T-cell (primary cell): ENCODE data around the gene RBBP9. TPM values are rescaled to one million over a fixed set of nuclear protein-coding genes. Genes with fewer than 3 reads are reported as not detected.

Experiments
- ATAC-seq, 4 experiments: fragments of 200-7000 bp in 3 of 4; fragments of 150-1000 bp in 1 of 4; cut with Tn5 transposase; replicated peaks in 1 of 4; 1 replicate in 3 of 4; 2 replicates in 1 of 4; pipeline ENCODE4 v1.10.0; 2021; ENCODE audit warnings: moderate library complexity in 3 of 4, mild to moderate bottlenecking in 2 of 4, moderate number of reproducible peaks in 1 of 4
- CTCF ChIA-PET, 2 donors: fragments of 300-600 bp; sonication (Branson Sonifier 250); formaldehyde crosslinking; loops; one replicate each; lab custom pipeline; 2022; ENCODE audit warnings: antibody characterized with exemption in 2 of 2; lab: Charles Lee
- POLR2A ChIA-PET, 2 donors: fragments of 300-600 bp; sonication (Branson Sonifier 250); formaldehyde crosslinking; loops; one replicate each; lab custom pipeline; 2022; ENCODE audit warnings: antibody characterized with exemption in 2 of 2; lab: Charles Lee
- DNase-seq, 35 experiments: peaks; one replicate each; pipeline versions ENCODE4 v3.0.0 to v3.0.0-alpha.2; 2013 to 2023
- H3K27ac ChIP-seq: one replicate; pipeline ENCODE4 v1.5.1; 2013; ENCODE audit warnings: low read length
- H3K27me3 ChIP-seq, 2 experiments: replicated peaks in 1 of 2; 1 replicate in 1 of 2; 2 replicates in 1 of 2; pipeline versions ENCODE4 v1.6.1 to v1.7.0; 2013; ENCODE audit warnings: low read length in 1 of 2, mixed read lengths in 1 of 2; ENCODE audit not compliant: control insufficient read depth in 2 of 2, insufficient read depth in 2 of 2; ENCODE audit errors: extremely low read depth in 1 of 2
- H3K36me3 ChIP-seq, 2 donors: 1 replicate in 1 of 2; 2 replicates in 1 of 2; pipeline versions ENCODE4 v1.6.1 to v1.7.0; 2013; ENCODE audit warnings: low read length in 1 of 2; ENCODE audit not compliant: control insufficient read depth in 2 of 2, insufficient read depth in 1 of 2; ENCODE audit errors: extremely low read depth in 1 of 2
- H3K4me1 ChIP-seq, 2 experiments: 1 replicate in 1 of 2; 2 replicates in 1 of 2; pipeline versions ENCODE4 v1.6.1 to v1.7.0; 2013; ENCODE audit warnings: low read length in 2 of 2, mixed read lengths in 1 of 2; ENCODE audit not compliant: insufficient read depth in 2 of 2, control insufficient read depth in 1 of 2; ENCODE audit errors: extremely low read depth in 1 of 2
- H3K4me3 ChIP-seq, 2 donors: 1 replicate in 1 of 2; 2 replicates in 1 of 2; pipeline versions ENCODE4 v1.5.1 to v1.7.0; 2013; ENCODE audit warnings: mild to moderate bottlenecking in 2 of 2, low read length in 1 of 2, moderate library complexity in 1 of 2; ENCODE audit not compliant: control insufficient read depth in 1 of 2; ENCODE audit errors: extremely low read depth in 1 of 2
- H3K9me3 ChIP-seq: 2 replicates; pipeline ENCODE4 v1.7.0; 2013
- H3K27ac Mint-ChIP-seq, 2 donors: one replicate each; pipeline ENCODE4 v1.8.0; 2020 to 2021; ENCODE audit warnings: mild to moderate bottlenecking in 2 of 2, mixed read lengths in 2 of 2
- H3K27me3 Mint-ChIP-seq, 2 donors: one replicate each; pipeline ENCODE4 v1.8.0; 2021 to 2022; ENCODE audit warnings: mixed read lengths in 2 of 2
- H3K36me3 Mint-ChIP-seq: one replicate; pipeline ENCODE4 v1.8.0; 2021; ENCODE audit warnings: mixed read lengths
- H3K4me1 Mint-ChIP-seq, 3 donors: one replicate each; pipeline ENCODE4 v1.8.0; 2020 to 2022; ENCODE audit warnings: mixed read lengths in 3 of 3, mild to moderate bottlenecking in 1 of 3
- H3K4me3 Mint-ChIP-seq, 3 donors: one replicate each; pipeline ENCODE4 v1.8.0; 2020 to 2022; ENCODE audit warnings: mild to moderate bottlenecking in 3 of 3, mixed read lengths in 3 of 3, moderate library complexity in 3 of 3
- H3K9me3 Mint-ChIP-seq, 3 donors: one replicate each; pipeline ENCODE4 v1.8.0; 2020 to 2022; ENCODE audit warnings: mixed read lengths in 3 of 3
- WGBS: methylation state at CpG from one replicate; pipeline ENCODE4 v1.1.5; 2013; ENCODE audit warnings: missing lambda C conversion rate; ENCODE audit not compliant: insufficient coverage; 5-methylcytosine and 5-hydroxymethylcytosine counted together
- total RNA-seq, 35 experiments: library from RNA in 6 of 35; stranded (reverse) in 6 of 35; fragments of 120-200 nt in 1 of 35; gene quantifications; one replicate each; pipeline versions ENCODE4 v1.2.1 to v1.2.4 and lab custom pipeline; 2013 to 2026

RBBP9 gene
- total RNA-seq, 5 donors from 2014 or later (not counting 1 experiment from before 2014, with no cell fraction given) = 5.9 to 8.4 (median 7.3) TPM

- H3K4me1 Mint-ChIP-seq = no peaks in the 10 kb centered on the region
- H3K27ac ChIP-seq = no peak overlapping the region
- WGBS = 92% methylated on average over 3 of the region's 6 CpGs
- H3K27me3 Mint-ChIP-seq = no peaks in the 10 kb centered on the region
- ATAC-seq (no peak), DNase-seq (no peak)
- H3K27ac Mint-ChIP-seq = no peak overlapping the region
- ChIA-PET POLR2A (no interaction called here), CTCF (no interaction called here)
- peaks cover 18 to 71% of the 10 kb centered on the region in 2 donors for H3K36me3 ChIP-seq
- H3K4me3 Mint-ChIP-seq = no peak overlapping the region
- no peaks in the 10 kb centered on the region for H3K4me1 ChIP-seq
- peaks cover 66% of the 10 kb centered on the region for H3K36me3 Mint-ChIP-seq
- H3K9me3 Mint-ChIP-seq = no peaks in the 10 kb centered on the region
- H3K9me3 ChIP-seq = no peaks in the 10 kb centered on the region
- no peaks in the 10 kb centered on the region for H3K27me3 ChIP-seq
- H3K4me3 ChIP-seq = no peak overlapping the region
Observed at GRCh38 chr20:18533978-18534644, 37.1 kb upstream of the RBBP9 start.

- Histone ChIP-seq H3K36me3 (peaks cover 18 to 75% of the 10 kb centered on the region in 2 donors), H3K27ac (no peak overlapping the region), H3K27me3 (no peaks in the 10 kb centered on the region), H3K4me1 (no peaks in the 10 kb centered on the region), H3K9me3 (no peaks in the 10 kb centered on the region), H3K4me3 (no peak overlapping the region)
- no peak overlapping the region for H3K27ac Mint-ChIP-seq
- H3K36me3 Mint-ChIP-seq = peaks cover 72% of the 10 kb centered on the region
- no peaks in the 10 kb centered on the region for H3K9me3 Mint-ChIP-seq
- DNase-seq = no peak
- no peaks in the 10 kb centered on the region for H3K4me1 Mint-ChIP-seq
- CTCF ChIA-PET = no interaction called here
- H3K27me3 Mint-ChIP-seq = no peaks in the 10 kb centered on the region
- no peak overlapping the region for H3K4me3 Mint-ChIP-seq
- no peak for ATAC-seq
- WGBS = no CpG with 5 or more reads among the region's 1 CpG
- POLR2A ChIA-PET = no interaction called here
Observed at GRCh38 chr20:18533491-18533890, 36.5 kb upstream of the RBBP9 start.

GRCh38 chr20:18532626-18533025, 35.6 kb upstream of the RBBP9 start:
- Histone ChIP-seq H3K27me3 (no peaks in the 10 kb centered on the region), H3K4me3 (no peak overlapping the region), H3K36me3 (peaks cover 21 to 77% of the 10 kb centered on the region in 2 donors), H3K9me3 (no peaks in the 10 kb centered on the region), H3K27ac (no peak overlapping the region), H3K4me1 (no peaks in the 10 kb centered on the region)
- no peak for DNase-seq
- no peak overlapping the region for H3K27ac Mint-ChIP-seq
- H3K4me3 Mint-ChIP-seq = no peak overlapping the region
- H3K9me3 Mint-ChIP-seq = no peaks in the 10 kb centered on the region
- H3K4me1 Mint-ChIP-seq = no peaks in the 10 kb centered on the region
- ATAC-seq = no peak
- H3K36me3 Mint-ChIP-seq = peaks cover 73% of the 10 kb centered on the region
- H3K27me3 Mint-ChIP-seq = no peaks in the 10 kb centered on the region
- ChIA-PET POLR2A (no interaction called here), CTCF (no interaction called here)
- WGBS = 100% methylated on average over 1 of the region's 6 CpGs

GRCh38 chr20:18529041-18529440, 32.0 kb upstream of the RBBP9 start:
- H3K4me3 ChIP-seq = no peak overlapping the region
- H3K27me3 ChIP-seq = no peaks in the 10 kb centered on the region
- CTCF ChIA-PET = interaction anchor here (0.5 to 0.9 kb wide), 2 partner anchors 14 to 111 kb away, joined by 3 read pairs; no protein-coding TSS in a partner anchor
- H3K4me1 ChIP-seq = no peaks in the 10 kb centered on the region
- POLR2A ChIA-PET = interaction anchor here (0.5 kb wide), 2 partner anchors 22 to 46 kb away, joined by 5 to 9 read pairs; no protein-coding TSS in a partner anchor
- Mint-ChIP-seq H3K36me3 (peaks cover 73% of the 10 kb centered on the region), H3K27ac (no peak overlapping the region), H3K9me3 (no peaks in the 10 kb centered on the region), H3K27me3 (no peaks in the 10 kb centered on the region), H3K4me3 (no peak overlapping the region), H3K4me1 (no peaks in the 10 kb centered on the region)
- peaks cover 30 to 91% of the 10 kb centered on the region in 2 donors for H3K36me3 ChIP-seq
- no peak for DNase-seq
- no peaks in the 10 kb centered on the region for H3K9me3 ChIP-seq
- no peak for ATAC-seq
- H3K27ac ChIP-seq = no peak overlapping the region

- Mint-ChIP-seq H3K27me3 (no peaks in the 10 kb centered on the region), H3K4me3 (no peak overlapping the region), H3K27ac (no peak overlapping the region), H3K4me1 (no peaks in the 10 kb centered on the region), H3K9me3 (no peaks in the 10 kb centered on the region), H3K36me3 (peaks cover 68% of the 10 kb centered on the region)
- Histone ChIP-seq H3K36me3 (peaks cover 30 to 79% of the 10 kb centered on the region in 2 donors), H3K4me3 (no peak overlapping the region), H3K9me3 (no peaks in the 10 kb centered on the region), H3K4me1 (no peaks in the 10 kb centered on the region), H3K27me3 (no peaks in the 10 kb centered on the region), H3K27ac (no peak overlapping the region)
- CTCF ChIA-PET = no interaction called here
- ATAC-seq (no peak), DNase-seq (no peak)
- 93% methylated on average over 2 of the region's 2 CpGs for WGBS
- POLR2A ChIA-PET = interaction anchor here in 1 of 2 donors (1.0 kb wide), 1 partner anchor 18 kb away, joined by 3 read pairs; no protein-coding TSS in a partner anchor
Observed at GRCh38 chr20:18527836-18528235, 30.8 kb upstream of the RBBP9 start.

- CTCF ChIA-PET = no interaction called here
Observed at GRCh38 chr20:18527339-18527738, 30.3 kb upstream of the RBBP9 start.

More at GRCh38 chr20:18527339-18527738, 30.3 kb upstream of the RBBP9 start:
- Mint-ChIP-seq H3K4me1 (no peaks in the 10 kb centered on the region), H3K27ac (no peak overlapping the region), H3K9me3 (no peaks in the 10 kb centered on the region), H3K4me3 (no peak overlapping the region), H3K36me3 (peaks cover 63% of the 10 kb centered on the region), H3K27me3 (no peaks in the 10 kb centered on the region)
- H3K4me3 ChIP-seq = no peak overlapping the region
- POLR2A ChIA-PET = interaction anchor here (0.7 to 1.0 kb wide), 2 partner anchors 18 to 922 kb away, joined by 3 to 4 read pairs; no protein-coding TSS in a partner anchor
- no peak overlapping the region for H3K27ac ChIP-seq
- peaks cover 28 to 74% of the 10 kb centered on the region in 2 donors for H3K36me3 ChIP-seq
- H3K4me1 ChIP-seq = no peaks in the 10 kb centered on the region
- ATAC-seq (no peak), DNase-seq (no peak)
- WGBS = 100% methylated on average over 1 of the region's 2 CpGs
- H3K27me3 ChIP-seq = no peaks in the 10 kb centered on the region
- H3K9me3 ChIP-seq = no peaks in the 10 kb centered on the region
